B cell (primary cell): ENCODE measurements around the gene CYYR1.

Experiments
- EZH2 ChIP-seq: IDR thresholded peaks from 2 replicates; pipeline ENCODE4 v1.6.1; 2012; ENCODE audit warnings: borderline replicate concordance, low read depth, mild to moderate bottlenecking, moderate library complexity, low read length; ENCODE audit not compliant: insufficient read depth, poor library complexity, severe bottlenecking
- TF ChIP-seq, protein P1 (sequence below): fragments of 200-600 bp; IDR thresholded peaks from one replicate; pipeline ENCODE4 v1.8.0; 2022; ENCODE audit warnings: antibody characterized with exemption, mild to moderate bottlenecking

DNA sequence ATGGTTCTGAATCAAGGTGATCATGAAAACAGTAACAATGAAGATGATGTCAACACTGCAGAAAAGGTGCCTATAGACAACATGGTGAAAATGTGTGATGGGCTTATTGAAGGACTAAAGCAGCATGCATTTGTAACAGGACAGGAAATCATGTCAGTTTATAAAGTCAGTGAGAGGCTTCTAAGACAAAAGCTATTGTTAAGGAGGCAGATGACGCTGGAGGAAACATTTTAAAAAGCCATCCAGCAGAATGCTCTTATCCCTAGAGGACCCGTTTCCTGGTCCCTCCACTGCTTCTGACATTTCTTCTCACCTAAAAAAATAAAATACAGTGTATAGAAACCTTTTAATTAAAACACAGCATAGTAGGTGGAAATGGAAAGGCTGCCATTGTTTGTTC, 40.9 kb downstream of the CYYR1 start:
- TF ChIP-seq, protein P1, sequence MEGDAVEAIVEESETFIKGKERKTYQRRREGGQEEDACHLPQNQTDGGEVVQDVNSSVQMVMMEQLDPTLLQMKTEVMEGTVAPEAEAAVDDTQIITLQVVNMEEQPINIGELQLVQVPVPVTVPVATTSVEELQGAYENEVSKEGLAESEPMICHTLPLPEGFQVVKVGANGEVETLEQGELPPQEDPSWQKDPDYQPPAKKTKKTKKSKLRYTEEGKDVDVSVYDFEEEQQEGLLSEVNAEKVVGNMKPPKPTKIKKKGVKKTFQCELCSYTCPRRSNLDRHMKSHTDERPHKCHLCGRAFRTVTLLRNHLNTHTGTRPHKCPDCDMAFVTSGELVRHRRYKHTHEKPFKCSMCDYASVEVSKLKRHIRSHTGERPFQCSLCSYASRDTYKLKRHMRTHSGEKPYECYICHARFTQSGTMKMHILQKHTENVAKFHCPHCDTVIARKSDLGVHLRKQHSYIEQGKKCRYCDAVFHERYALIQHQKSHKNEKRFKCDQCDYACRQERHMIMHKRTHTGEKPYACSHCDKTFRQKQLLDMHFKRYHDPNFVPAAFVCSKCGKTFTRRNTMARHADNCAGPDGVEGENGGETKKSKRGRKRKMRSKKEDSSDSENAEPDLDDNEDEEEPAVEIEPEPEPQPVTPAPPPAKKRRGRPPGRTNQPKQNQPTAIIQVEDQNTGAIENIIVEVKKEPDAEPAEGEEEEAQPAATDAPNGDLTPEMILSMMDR, result no peak
- no peak for TF ChIP-seq EZH2
